MG63 (cell line): ENCODE data around the gene KISS1R. TPM values are rescaled to one million over a fixed set of nuclear protein-coding genes. Genes with fewer than 3 reads are reported as not detected.
"Not testable (repeated sequence)": the region's sequence is repeated elsewhere in the genome, so short reads cannot be mapped to it uniquely, and the experiment has no call there.

Experiments
- DNase-seq: peaks from one replicate; pipeline ENCODE4 v3.0.0-alpha.2; 2020
- H3K27me3 ChIP-seq: fragments of 250-450 bp; sonication (Bioruptor Pico); 2 replicates; pipeline ENCODE4 v1.5.1; 2020; ENCODE audit warnings: mild to moderate bottlenecking, moderate library complexity
- H3K36me3 ChIP-seq: fragments of 250-450 bp; sonication (Bioruptor Pico); 2 replicates; pipeline ENCODE4 v1.5.1; 2020; ENCODE audit warnings: mild to moderate bottlenecking, moderate library complexity
- H3K4me3 ChIP-seq: fragments of 250-450 bp; sonication (Bioruptor Pico); 2 replicates; pipeline ENCODE4 v1.5.1; 2020; ENCODE audit warnings: mild to moderate bottlenecking, moderate library complexity
- H3K9me3 ChIP-seq: fragments of 250-450 bp; sonication (Bioruptor Pico); 2 replicates; pipeline ENCODE4 v1.5.1; 2020; ENCODE audit warnings: mild to moderate bottlenecking, moderate library complexity
- total RNA-seq: library from RNA; depleted of rRNA; stranded (reverse); fragments of >200 nt; shearing (Covaris generic); gene quantifications from 2 replicates; pipeline ENCODE4 v1.2.3, GENCODE V29; 2014; ENCODE audit warnings: low replicate concordance

Gene KISS1R
- total RNA-seq, 1 experiment from 2014 or later, result not detected

DNA sequence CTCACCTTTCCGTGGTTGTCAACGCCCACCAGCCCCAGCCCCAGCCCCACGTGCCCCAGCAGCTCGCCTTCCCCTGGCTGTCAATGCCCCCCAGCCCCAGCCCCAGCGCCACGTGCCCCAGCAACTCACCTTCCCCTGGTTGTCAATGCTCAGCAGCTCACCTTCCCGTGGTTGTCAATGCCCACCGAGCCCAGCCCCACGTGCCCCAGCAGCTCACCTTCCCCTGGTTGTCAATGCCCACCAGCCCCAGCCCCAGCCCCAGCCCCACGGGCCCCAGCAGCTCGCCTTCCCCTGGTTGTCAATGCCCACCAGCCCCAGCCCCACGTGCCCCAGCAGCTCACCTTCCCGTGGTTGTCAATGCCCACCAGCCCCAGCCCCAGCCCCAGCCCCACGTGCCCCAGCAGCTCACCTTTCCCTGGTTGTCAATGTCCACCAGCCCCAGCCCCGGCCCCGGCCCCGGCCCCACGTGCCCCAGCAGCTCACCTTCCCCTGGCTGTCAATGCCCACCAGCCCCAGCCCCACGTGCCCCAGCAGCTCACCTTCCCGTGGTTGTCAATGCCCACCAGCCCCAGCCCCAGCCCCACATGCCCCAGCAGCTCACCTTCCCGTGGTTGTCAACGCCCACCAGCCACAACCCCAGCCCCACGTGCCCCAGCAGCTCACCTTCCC, 39.0 kb upstream of the KISS1R start:
- not testable (repeated sequence) for H3K27me3 ChIP-seq, H3K9me3 ChIP-seq, DNase-seq, H3K4me3 ChIP-seq, H3K36me3 ChIP-seq

- not testable (repeated sequence) for DNase-seq, H3K9me3 ChIP-seq, H3K4me3 ChIP-seq, H3K36me3 ChIP-seq, H3K27me3 ChIP-seq
Measured at GRCh38 chr19:878751-879561, 38.2 kb upstream of the KISS1R start.

- H3K27me3 ChIP-seq, result no peaks in the 10 kb centered on the region
- peaks cover 2% of the 10 kb centered on the region; the same call in 1 of the 2 replicates for H3K36me3 ChIP-seq
- no peak for DNase-seq
- H3K4me3 ChIP-seq, result no peak overlapping the region
- H3K9me3 ChIP-seq, result no peaks in the 10 kb centered on the region
Measured at GRCh38 chr19:879711-880438, 37.3 kb upstream of the KISS1R start.

GRCh38 chr19:881385-882071, 35.6 kb upstream of the KISS1R start:
- DNase-seq, result no peak
- Histone ChIP-seq H3K36me3 (peaks cover 5% of the 10 kb centered on the region; the same call in 1 of the 2 replicates), H3K4me3 (no peak overlapping the region), H3K9me3 (no peaks in the 10 kb centered on the region), H3K27me3 (no peaks in the 10 kb centered on the region)

DNA sequence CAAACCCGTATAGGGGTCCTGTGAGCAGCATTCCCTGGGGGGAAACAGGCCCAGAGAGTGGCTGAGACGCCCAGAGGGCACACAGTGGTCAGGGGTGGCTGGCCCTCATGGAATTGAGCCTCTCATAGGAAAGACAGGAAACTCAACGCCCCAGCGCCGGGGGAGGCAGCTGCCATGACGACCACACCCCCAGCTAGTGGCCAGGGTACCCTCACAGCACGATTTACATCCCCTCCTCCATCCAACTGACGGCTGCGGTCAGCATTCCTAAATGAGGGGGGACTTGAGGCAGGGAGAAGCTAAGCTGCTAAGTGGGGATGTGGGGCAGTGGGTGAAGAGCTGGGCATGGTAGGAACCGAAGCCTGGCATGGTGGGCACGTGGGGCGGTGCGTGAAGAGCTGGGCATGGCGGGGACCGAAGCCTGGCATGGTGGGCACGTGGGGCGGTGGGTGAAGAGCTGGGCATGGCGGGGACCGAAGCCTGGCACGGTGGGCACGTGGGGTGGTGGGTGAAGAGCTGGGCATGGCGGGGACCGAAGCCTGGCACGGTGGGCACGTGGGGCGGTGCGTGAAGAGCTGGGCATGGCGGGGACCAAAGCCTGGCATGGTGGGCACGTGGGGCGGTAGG, 34.1 kb upstream of the KISS1R start:
- Histone ChIP-seq H3K27me3 (no peaks in the 10 kb centered on the region), H3K4me3 (no peak overlapping the region), H3K9me3 (no peaks in the 10 kb centered on the region), H3K36me3 (peaks cover 6% of the 10 kb centered on the region; the same call in 1 of the 2 replicates)
- DNase-seq, result no peak

GRCh38 chr19:883661-884211, 33.4 kb upstream of the KISS1R start:
- no peak overlapping the region for H3K4me3 ChIP-seq
- H3K27me3 ChIP-seq, result no peaks in the 10 kb centered on the region
- no peaks in the 10 kb centered on the region for H3K9me3 ChIP-seq
- no peak for DNase-seq
- H3K36me3 ChIP-seq, result peaks cover 6% of the 10 kb centered on the region; the same call in 1 of the 2 replicates

- Histone ChIP-seq H3K4me3 (no peak overlapping the region), H3K36me3 (peaks cover 6% of the 10 kb centered on the region; the same call in 1 of the 2 replicates), H3K9me3 (no peaks in the 10 kb centered on the region), H3K27me3 (no peaks in the 10 kb centered on the region)
- DNase-seq, result no peak
Measured at GRCh38 chr19:884420-885211, 32.5 kb upstream of the KISS1R start.

DNA sequence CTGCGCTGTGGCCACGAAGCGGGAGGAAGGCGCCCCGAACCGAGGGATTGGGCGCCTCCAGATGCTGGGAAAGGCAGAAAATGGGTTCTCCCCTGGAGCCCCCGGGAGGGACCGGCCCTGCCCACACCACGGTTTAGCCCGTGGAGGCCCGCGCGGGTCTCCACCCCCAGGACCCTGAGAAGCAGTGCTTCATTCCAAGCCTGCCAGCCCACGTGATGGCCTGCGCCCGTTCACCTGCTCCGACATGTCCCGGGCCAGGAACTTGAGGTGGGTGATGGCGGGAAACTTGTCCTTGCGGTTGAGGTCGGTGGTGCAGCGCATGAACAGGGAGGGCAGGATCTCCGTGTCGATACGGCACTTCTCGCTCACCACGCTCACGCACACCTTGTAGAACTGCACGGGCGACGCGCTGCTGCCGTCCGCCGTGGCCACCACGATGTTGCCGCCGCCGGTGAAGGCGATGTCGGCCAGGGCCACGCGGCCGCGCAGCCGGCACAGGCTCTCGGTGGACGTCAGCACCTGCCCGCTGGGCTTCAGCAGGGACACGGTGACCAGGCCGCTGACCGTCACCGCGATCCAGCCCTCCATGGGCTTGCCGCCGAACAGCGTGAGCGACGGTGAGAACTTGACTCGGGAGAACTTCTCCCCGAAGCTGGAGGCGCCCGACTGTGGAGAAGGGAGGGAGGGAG, 31.5 kb upstream of the KISS1R start:
- no peak for DNase-seq

DNA sequence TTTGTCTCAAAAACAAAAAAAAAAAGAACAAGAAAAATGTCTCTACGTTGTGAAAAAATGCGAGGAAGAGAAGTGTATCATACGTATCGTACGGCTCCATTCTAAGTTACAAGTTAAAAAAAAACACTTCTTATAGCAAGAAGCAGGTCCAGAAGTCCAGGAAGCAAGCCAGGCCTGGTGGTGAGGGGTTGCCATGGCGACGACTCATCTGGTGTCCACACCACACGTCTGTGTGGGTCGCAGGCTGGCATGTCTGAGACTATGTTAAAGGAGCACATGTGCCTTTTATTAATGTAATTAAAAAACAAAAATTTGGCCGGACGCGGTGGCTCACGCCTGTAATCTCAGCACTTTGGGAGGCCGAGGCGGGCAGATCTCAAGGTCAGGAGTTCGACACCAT, 30.1 kb upstream of the KISS1R start:
- no peak for DNase-seq
- no peaks in the 10 kb centered on the region for H3K9me3 ChIP-seq
- no peaks in the 10 kb centered on the region for H3K27me3 ChIP-seq
- no peak overlapping the region for H3K4me3 ChIP-seq
- peaks cover 8% of the 10 kb centered on the region for H3K36me3 ChIP-seq

More for the DNA sequence above, 31.5 kb upstream of the KISS1R start:
- peaks cover 9% of the 10 kb centered on the region for H3K36me3 ChIP-seq
- no peak overlapping the region for H3K4me3 ChIP-seq
- no peaks in the 10 kb centered on the region for H3K27me3 ChIP-seq
- H3K9me3 ChIP-seq, result no peaks in the 10 kb centered on the region

DNA sequence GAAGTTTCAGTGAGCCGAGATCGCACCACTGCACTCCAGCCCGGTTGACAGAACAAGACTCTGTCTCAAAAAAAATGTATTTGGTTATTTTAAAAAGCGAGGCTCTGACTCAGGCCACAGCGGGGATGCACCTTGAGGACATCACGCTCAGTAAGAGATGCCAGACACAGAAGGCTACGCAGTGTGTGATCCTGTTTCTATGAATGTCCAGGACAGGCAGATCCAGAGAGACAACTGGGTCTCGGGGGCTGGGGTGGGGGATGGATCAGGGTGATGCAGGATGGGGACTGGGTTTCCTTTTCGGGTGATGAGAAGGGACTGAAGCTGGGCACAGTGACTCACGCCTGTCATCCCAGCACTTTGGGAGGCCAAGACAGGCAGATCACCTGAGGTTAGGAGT, 29.5 kb upstream of the KISS1R start:
- Histone ChIP-seq H3K36me3 (peaks cover 8% of the 10 kb centered on the region), H3K4me3 (no peak overlapping the region), H3K27me3 (no peaks in the 10 kb centered on the region), H3K9me3 (no peaks in the 10 kb centered on the region)
- no peak for DNase-seq

DNA sequence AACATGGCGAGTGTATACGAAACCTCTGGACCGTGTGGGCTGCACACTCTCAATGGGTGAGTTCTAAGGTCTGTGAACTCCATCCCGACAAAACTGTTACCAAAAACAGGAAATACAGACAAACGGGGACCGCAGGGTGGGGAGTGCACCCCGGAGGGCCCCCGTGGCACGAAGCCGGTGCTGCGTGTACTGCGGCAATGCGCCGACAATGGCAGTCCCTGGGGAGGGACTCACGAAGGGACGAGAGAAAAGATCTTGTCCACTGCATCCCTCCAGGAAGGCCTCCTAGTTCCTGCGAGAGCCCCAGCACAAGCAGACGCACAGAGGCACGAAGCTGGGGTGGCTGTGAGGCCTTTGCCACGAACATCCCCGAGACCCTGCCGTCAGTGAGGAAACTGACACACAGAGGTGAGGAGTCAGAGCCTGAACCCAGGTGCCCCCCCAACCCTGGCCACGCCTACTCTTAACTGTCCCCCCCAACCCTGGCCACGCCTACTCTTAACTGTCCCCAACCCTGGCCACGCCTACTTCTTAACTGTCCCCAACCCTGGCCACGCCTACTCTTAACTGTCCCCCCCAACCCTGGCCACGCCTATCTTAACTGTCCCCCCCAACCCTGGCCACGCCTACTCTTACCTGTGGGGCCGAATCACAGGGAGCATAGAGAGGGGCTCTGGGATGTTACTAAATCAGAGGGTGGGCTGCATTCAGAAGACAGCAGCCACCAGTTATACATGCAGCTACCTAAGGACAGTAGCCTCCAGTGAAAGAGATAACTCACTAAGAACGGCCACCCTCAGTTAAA, 28.4 kb upstream of the KISS1R start:
- no peaks in the 10 kb centered on the region for H3K27me3 ChIP-seq
- no peak overlapping the region for H3K4me3 ChIP-seq
- peaks cover 8% of the 10 kb centered on the region for H3K36me3 ChIP-seq
- no peaks in the 10 kb centered on the region for H3K9me3 ChIP-seq
- DNase-seq, result no peak

DNA sequence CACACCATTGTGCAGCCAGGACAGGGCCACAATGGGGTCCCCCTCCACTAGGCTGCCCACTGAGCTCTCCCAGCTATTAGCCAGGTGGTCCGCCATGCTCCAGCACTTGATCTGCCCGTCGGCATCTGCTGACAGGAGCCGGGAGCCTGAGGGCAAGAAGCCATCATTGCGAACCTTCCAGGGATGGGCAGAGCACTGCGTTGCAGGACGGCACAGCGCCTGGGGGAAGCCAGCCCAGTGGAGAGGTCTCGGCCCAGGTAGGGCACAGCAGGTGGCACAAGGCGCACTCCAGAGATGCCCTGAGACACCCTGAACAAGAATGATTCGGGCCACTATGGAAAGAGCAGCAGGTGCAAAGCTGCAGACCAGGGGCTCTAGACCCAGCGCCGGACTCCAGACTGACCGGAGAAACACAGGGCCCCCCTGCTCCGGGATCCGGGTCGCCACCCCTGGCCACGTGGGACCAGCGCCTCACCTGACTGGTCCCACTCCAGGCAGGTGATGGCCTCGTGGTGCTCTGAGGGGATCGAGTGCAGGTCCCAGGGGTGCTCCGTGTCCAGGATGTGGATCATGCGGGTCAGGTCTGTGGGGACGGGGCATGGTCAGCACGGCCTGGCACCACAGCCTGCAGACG, 27.4 kb upstream of the KISS1R start:
- Histone ChIP-seq H3K4me3 (no peak overlapping the region), H3K36me3 (peaks cover 8% of the 10 kb centered on the region), H3K9me3 (no peaks in the 10 kb centered on the region), H3K27me3 (no peaks in the 10 kb centered on the region)
- no peak for DNase-seq

DNA sequence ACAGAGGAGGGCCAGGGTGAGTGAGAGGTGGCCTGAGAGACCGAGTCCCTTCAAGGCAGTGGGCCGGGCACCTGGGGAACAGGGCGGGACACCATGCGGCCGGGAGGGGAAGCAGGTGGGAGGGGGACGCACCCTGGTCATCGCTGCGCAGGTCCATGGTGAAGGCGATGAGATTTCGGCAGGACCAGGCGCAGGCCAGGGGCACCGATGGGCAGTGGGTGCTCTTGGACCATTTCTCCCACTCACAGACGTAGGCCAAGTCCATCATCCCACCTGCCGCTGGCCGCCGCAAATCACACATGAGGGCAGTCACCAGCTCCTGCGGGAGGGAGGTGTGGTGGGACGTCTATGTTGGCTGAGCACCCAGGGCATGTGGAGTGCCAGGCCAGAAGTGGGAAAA, 26.3 kb upstream of the KISS1R start:
- H3K36me3 ChIP-seq, result peaks cover 8% of the 10 kb centered on the region
- DNase-seq, result no peak
- no peaks in the 10 kb centered on the region for H3K27me3 ChIP-seq
- no peak overlapping the region for H3K4me3 ChIP-seq
- H3K9me3 ChIP-seq, result no peaks in the 10 kb centered on the region
